ENCODE results near the gene AGPAT2.

Gene AGPAT2

DNA sequence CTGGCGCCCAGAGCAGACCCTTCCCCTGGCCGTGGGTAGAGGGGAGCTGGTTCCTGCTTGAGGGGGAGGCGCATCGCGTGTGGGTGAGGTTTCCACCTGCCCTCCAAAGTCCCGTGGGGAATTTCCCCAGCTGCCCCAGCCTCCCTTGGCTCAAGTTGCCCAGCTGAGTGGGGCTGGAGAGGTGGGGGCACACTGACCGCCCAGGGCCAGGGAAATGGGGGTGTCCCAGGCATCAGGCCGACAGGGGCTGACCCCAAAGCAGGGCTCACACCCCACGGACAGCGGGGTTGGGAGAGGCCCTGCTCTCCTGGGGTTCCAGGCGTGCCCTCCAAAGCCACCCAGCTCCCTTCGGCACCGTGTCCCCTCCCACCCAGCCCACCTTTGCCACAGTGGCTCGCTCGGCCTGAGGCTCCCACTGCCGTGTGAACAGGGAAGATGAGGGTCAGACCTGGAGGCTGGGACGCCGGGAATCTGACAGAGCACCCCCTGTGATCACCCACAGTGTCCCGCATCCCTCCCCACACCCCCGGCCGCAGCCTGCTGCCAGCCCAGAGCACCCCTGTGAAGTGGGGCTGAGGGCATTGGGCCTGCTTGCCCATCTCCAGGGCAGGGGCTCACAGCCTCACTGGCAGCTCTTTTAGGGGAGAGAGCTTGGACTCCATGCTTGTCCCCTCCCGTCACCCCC is 25.5 kb downstream of the AGPAT2 start:
- no peak for DNase-seq (ENCODE audit: low spot score)

- no peak for DNase-seq (ENCODE audit: low spot score)
These were observed 26.2 kb downstream of the AGPAT2 start for GRCh38 chr9:136660971-136661550.

- DNase-seq (ENCODE audit: low spot score): no peak
These were observed 27.1 kb downstream of the AGPAT2 start for GRCh38 chr9:136659861-136660784.

DNA sequence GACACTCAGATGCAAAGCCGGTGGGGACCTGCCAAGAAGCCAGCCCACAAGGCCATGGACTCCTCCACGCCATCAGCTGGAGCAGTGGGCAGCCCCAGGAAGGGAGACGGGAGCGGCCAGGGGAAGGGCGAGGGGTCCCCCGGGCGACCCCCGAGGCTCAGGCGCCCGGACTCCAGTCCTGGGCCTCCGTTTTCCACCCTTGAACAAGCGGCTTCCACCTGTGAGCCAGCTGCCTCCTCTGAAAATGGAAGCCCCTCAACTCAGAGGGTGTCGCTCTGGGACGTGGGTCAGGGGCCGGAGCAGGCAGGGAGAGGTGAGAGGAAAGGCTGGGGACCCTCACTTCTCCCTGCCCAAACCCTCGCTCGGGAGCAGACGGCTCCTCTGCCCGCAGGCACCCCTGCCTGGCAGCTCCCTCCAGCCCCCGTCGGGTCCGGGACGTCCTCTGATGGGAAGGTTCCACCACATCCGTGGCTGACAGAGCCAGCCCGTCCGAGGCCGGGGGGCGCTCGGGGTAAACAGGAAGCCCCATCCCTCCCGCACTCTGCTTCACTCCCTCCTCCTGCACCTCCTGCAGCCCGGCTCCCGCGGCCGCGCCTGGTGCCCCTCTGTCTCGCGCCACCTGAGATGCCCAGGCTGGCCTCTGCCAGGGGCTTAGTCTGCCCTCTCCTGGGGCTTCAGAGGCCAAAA is 28.3 kb downstream of the AGPAT2 start:
- DNase-seq (ENCODE audit: low spot score): no peak

DNA sequence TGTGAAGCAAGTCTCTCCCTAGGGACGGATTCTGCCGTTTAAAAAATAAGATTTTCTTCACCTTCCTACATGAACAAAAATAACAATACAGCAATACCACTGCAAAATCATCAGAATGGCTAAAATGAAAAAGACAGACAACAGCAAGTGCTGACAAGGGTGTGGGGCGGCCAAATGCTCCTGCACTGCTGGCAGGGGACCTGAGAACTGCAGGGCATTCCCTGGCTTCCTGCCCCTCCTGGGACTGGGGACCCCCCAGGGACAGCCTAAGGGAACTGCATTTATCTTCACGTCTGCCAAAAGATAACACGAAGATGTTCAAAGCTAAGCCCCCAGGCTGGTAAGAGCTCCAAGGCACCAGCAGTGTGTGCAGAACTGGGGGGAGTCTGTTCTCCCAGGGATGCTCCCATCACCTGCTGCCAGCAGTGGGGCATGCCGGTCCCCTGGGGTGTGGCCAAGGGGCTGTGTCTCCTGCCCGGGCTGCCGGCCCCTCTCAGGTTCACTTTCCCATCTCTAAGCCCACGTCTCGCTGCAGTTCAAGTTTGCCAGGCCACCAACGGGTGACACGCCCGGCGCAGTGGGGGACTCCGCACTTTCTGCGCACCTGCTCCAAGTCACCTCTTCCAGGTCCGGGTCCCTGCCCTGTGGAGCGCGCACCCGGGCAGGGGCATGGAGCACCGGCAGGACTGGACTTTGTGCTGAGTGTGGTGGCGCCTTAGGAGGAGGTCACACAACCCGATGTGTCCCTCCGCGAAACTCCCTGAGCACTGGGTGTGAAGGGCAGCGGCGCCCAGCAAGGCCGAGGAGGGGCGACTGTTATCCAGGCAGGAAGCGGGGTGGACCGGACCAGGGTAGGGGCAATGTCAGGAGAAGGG is 29.0 kb downstream of the AGPAT2 start:
- DNase-seq (ENCODE audit: low spot score): no peak

GRCh38 chr9:136656795-136657611 is 30.3 kb downstream of the AGPAT2 start:
- no peak for DNase-seq (ENCODE audit: low spot score)

DNA sequence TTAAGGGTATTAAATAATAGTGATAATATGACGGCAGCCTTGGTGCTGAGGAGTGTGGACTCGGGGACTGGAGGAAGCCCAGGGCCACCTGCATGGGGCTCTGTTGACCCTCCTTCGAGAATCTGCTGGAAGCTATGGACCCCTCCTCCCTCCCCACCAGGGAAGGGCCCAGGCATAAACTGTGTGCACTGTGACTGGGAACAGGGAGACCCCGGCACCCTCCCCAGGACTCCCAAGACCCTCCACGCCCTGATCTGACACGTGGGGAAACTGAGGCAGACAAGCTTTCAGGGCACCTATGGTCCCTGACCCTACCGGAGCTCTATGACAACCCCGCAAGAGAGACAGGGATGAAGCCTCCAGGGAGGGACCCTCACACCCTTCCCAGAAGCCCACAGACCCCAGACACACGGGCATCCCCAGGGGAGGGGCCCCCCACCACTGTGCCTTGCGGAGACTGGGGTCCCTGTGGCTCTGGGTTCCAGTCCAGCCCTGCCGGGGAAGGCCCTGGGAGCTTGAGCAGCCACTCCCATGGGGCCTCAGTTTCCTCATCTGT is 31.0 kb downstream of the AGPAT2 start:
- no peak for DNase-seq (ENCODE audit: low spot score)

DNA sequence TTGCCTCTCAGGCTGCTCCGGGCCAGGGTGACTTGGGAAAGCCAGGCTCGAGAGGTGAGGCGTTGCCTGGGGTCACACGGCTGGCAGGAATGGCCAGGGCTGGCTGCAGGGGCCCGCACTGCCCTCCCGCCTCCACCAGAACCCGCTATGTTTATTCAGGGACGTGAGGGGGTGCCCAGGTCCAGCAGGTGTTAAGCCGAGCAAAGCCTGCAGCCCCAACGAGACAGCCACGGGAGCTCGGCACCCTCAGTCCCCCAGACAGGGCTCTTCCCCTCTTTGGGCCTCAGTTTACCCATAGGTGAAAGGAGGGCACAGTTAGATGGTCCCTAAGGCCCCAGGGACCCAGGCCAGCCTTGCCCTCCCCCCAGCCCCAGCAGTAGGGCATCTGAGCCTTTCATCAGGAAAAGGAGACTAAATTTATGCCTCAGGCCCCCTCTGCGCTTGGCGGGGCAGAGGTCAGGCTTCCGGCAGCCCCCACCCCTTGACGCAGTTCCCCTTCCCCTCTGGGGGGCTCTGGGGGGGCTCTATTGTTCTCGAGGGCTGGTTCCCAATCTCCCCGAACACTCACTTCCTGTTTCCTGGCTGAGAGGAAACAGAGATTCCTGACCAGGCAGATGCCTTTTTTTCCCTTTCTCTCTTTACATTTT is 31.6 kb downstream of the AGPAT2 start:
- DNase-seq (ENCODE audit: low spot score): no peak

DNA sequence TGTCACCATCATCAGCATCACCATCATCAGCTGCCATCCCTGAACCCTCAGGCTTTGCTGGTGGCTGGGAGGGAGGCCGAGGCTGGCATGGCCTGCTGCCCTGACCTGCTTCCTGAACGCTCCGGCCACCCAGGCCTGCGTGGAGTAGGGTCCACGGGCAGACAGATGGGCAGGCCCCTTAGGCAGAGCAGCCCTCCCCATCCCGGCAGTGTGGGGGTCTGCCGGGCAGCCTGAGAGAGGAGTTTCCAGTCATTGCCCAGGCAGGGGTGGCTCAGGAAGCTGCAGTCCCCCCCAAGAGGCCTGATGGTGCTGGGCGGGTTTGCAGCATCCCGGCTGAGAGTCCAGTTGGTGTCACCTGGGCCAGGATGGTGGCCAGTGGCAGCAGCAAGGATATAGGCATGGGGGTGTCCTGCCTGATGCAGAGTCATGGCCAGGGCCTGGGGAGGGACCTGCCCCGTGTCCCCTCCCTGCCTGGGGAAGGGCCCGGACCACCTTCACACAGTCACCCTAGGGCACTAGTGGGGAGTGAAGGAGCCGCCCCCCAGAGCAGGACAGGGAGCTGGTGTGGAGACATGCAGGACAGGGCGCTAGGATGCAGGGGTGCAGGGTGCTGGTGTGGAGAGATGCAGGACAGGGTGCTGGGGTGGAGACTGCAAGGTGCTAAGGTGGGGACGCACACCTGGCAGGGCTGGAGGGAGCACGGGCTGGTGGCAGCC is 32.3 kb downstream of the AGPAT2 start:
- no peak for DNase-seq (ENCODE audit: low spot score)

DNA sequence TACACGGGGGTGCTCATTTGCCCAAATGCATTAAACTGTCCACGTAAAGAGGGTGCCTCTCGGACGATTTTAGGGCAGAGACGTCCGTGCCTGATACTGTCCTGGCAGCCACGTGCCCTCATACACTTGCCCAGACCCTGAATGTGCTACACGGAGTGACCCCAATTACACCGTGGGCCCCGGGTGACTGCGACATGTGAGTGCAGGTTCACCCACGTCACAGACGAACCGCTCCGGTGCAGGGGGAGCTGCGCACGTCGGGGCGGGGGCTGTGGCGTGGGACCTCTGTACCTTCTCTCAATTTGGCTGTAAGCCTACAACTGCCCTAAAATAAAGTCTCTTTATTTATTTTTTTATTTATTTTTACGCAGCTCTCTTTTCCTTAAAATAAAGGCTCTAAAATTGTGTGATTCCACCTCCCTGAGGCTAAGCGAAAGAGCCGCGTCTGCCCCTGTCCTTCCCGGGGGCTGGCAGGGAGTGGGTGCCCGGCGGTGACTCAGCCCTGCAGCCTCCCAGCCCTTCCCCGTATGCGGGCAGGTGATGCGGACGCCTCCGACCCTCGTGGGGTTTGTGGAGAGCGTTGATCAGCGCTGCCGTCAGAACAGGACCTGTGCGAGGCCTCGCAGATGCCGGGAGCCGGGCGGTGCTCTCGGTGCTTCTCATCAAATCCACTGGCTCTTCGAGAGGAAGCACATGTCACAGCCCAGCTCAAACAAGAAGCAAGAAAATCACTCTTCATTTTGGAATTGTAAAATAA is 33.8 kb downstream of the AGPAT2 start:
- DNase-seq (ENCODE audit: low spot score): no peak

DNA sequence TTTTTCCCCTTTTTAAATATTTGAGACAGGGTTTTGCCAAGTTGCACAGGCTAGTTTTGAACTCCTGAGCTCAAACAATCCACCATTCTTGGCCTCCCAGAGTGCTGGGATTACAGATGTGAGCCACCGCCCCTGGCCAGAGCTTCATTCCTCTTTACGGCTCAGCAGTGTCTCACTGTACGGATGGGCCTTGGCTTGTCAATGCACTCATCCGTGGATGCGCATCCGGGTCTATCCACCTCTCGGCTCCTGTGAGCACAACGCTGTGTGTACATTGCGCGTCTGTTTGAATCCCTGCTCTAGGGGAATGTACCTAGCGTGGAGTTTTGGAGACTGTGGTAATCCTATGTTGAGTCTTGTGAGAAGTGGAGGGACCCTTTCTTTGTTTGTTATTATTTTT is 35.4 kb downstream of the AGPAT2 start:
- DNase-seq (ENCODE audit: low spot score): no peak

DNA sequence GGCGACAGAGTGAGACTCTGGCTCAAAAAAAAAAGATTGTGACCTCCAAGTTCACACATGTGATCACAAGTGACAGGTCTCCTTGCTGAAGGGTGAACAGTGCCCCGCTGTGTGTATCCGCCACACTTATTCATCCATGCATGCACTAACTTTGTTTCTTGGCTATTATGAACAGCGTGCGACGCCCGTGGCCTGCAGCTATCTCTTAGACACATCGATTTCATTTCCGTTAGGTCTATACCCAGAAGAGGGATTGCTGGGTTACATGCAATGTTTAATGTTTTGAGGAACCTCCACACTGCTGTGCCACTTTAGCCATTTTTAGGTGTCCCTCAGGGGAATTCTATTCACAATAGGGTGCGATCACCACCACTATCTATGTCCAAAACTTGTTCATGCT is 36.6 kb downstream of the AGPAT2 start:
- no peak for DNase-seq (ENCODE audit: low spot score)

DNA sequence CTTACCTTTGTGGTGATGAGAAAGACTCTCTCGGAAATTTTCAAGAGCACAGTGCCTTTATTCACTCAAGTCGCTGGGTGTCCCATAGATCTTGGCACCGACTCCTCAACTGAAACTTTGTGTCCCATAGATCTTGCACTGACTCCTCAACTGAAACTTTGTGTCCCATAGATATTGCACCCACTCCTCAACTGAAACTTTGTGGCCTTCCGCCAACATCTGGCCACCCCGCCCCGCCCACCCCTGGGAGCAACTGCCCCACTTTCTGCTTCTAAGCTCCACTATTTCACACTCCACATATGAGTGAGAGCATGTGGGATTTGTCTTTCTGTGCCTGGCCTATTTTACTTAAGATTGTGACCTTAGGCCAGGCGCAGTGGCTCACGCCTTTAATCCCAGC is 37.2 kb downstream of the AGPAT2 start:
- no peak for DNase-seq (ENCODE audit: low spot score)

DNA sequence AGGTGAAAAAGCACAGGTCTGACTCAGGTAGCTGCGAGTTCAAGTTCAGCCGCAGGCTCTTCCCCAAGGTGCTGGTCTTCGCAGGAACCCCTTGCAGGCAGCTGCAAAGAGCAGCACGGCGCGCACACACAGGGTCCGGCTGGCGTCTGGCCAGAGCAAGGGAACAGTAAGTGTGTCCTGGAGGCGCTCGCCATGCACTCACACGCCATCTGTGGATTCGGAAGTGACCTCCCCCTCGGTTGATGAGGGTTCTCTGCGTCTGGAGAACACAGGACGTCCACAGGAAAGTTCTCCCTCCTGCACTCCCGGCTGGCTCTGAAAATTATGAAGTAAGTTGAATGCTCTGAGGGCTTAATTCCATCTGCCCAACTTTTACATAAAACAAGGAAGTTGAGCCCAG is 38.5 kb downstream of the AGPAT2 start:
- no peak for DNase-seq (ENCODE audit: low spot score)

GRCh38 chr9:136646827-136647711 is 40.2 kb downstream of the AGPAT2 start:
- no peak for DNase-seq (ENCODE audit: low spot score)

GRCh38 chr9:136645903-136646754 is 41.1 kb downstream of the AGPAT2 start:
- DNase-seq (ENCODE audit: low spot score): no peak
